Astrocyte of the spinal cord (primary cell): ENCODE measurements around the gene NUDT15.
"Not testable (repeated sequence)": the region's sequence is repeated elsewhere in the genome, so short reads cannot be mapped to it uniquely, and the experiment has no call there.

Experiments used
- DNase-seq: peaks from one replicate; pipeline ENCODE4 v3.0.0; 2011; ENCODE audit warnings: low read depth, low spot score
- H3K4me3 ChIP-seq: 2 replicates; pipeline ENCODE4 v1.5.1; 2011; ENCODE audit warnings: low read depth, mild to moderate bottlenecking, low read length, moderate library complexity
- CTCF ChIP-seq: IDR thresholded peaks from 2 replicates; pipeline ENCODE4 v1.5.1; 2012; ENCODE audit warnings: low read depth, mild to moderate bottlenecking, low read length, inconsistent platforms
- in situ Hi-C: cut with HindIII; loops from 2 replicates; pipeline ENCODE4 v1.10.0; 2017; ENCODE audit warnings: low sequenced_read_pairs

NUDT15 gene

GRCh38 chr13:48055712-48056111 lies 18.2 kb downstream of the NUDT15 start:
- no peak for DNase-seq
- no peak for TF ChIP-seq CTCF
- in situ Hi-C loops, result no loop called here
- no peak overlapping the region for H3K4me3 ChIP-seq

DNA sequence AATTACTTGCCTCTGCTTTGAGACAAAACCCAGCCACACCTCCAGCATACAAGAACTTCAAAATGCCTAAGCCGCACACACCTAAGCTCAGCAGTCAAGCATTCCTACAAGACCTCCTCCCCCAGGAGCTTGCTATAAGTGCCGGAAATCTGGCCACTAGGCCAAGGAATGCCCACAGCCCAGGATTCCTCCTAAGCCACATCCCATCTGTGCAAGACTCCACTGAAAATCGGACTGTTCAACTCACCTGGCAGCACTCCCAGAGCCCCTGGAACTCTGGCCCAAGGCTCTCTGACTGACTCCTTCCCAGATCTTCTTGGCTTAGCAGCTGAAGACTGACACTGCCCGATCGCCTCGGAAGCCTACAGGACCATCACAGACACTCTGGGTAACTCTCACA lies 21.0 kb downstream of the NUDT15 start:
- DNase-seq, result peak; percentile 26
- H3K4me3 ChIP-seq, in situ Hi-C loops: not testable (repeated sequence)

GRCh38 chr13:48059951-48060350 lies 22.4 kb downstream of the NUDT15 start:
- in situ Hi-C loops, DNase-seq, H3K4me3 ChIP-seq: not testable (repeated sequence)

DNA sequence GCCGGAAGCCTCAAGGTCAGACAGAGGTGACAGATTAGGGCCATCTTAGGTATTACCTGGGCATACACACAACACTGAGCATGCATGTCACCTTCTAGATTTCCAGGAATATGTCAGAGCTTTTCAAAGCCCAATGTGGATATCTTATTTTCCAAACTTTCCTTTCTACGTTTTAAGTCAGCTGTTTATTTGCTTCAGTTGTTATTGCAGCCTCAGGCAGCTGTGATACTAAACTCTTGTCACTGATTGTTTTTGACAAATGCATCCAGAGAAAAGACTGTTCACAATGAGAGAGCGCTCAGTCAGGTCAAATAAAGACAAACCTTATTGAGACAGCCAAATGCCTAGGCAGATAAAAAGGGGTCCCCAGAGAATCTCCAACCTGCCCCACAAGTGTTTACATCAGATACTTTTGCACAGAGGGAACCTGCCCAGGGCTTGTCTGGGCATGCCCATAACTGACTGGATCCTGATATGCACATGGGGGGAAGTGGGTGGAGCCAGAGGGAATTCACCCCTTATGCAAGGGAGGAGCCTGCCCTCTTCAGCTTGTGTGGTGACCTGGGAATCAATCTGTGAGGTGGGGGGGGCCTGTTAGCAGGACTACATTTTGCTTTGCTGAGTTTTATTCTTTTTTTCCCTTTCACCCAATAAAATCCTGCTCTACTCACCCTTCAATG lies 28.9 kb downstream of the NUDT15 start:
- in situ Hi-C loops, result no loop called here
- DNase-seq, result no peak

GRCh38 chr13:48068036-48068435 lies 30.5 kb downstream of the NUDT15 start:
- no peak for DNase-seq
- no peak for TF ChIP-seq CTCF
- H3K4me3 ChIP-seq, result no peak overlapping the region
- in situ Hi-C loops, result no loop called here

More for the DNA sequence above, 28.9 kb downstream of the NUDT15 start:
- TF ChIP-seq CTCF, result no peak
- H3K4me3 ChIP-seq, result no peak overlapping the region

- no peak overlapping the region for H3K4me3 ChIP-seq
- in situ Hi-C loops, result no loop called here
- peak; percentile 15 for DNase-seq
- no peak for TF ChIP-seq CTCF
Observed at GRCh38 chr13:48068952-48069351, 31.4 kb downstream of the NUDT15 start.

DNA sequence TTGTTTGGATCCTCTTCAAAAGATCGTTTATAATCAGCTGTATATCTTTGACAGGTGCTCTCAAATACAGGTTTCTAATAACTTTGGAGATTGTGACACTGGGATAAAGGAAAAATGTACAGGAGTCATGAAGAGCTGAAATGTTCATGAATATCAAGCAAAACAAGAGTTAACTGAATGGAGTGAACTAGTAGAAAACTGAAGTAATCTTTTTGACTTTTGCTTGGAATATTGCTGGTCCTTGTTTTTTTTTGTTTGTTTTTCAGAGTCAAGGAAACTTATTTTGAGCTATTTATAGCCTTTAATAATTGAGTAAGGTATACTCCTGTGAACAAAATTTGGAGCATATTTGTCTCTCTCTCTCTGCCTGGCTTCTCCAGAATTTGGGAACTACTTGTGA lies 32.0 kb downstream of the NUDT15 start:
- in situ Hi-C loops, result no loop called here

More for the DNA sequence above, 32.0 kb downstream of the NUDT15 start:
- no peak for TF ChIP-seq CTCF
- H3K4me3 ChIP-seq, result no peak overlapping the region
- no peak for DNase-seq
